Effector memory CD8-positive, alpha-beta T cell (primary cell): ENCODE results near the gene RAB11FIP5.

ENCODE experiments used
- ATAC-seq: fragments of 150-1000 bp; cut with Tn5 transposase; replicated peaks from 2 replicates; pipeline ENCODE4 v1.10.0; 2021; ENCODE audit warnings: mild to moderate bottlenecking, moderate library complexity
- DNase-seq, 3 experiments: peaks; one replicate each; pipeline ENCODE4 v3.0.0; 2021
- H3K27ac Mint-ChIP-seq, 2 donors: one replicate each; pipeline ENCODE4 v1.8.0; 2022; ENCODE audit warnings: mild to moderate bottlenecking in 2 of 2, mixed read lengths in 2 of 2, moderate library complexity in 2 of 2
- H3K27me3 Mint-ChIP-seq, 2 donors: one replicate each; pipeline ENCODE4 v1.8.0; 2022; ENCODE audit warnings: mixed read lengths in 2 of 2
- H3K36me3 Mint-ChIP-seq: one replicate; pipeline ENCODE4 v1.8.0; 2022; ENCODE audit warnings: mild to moderate bottlenecking, moderate library complexity, mixed read lengths; ENCODE audit not compliant: insufficient read depth
- H3K4me1 Mint-ChIP-seq, 2 donors: one replicate each; pipeline ENCODE4 v1.8.0; 2022; ENCODE audit warnings: low read depth in 2 of 2, mixed read lengths in 2 of 2
- H3K4me3 Mint-ChIP-seq, 2 donors: one replicate each; pipeline ENCODE4 v1.8.0; 2022; ENCODE audit warnings: mild to moderate bottlenecking in 2 of 2, mixed read lengths in 2 of 2, moderate library complexity in 2 of 2
- H3K9me3 Mint-ChIP-seq, 2 donors: one replicate each; pipeline ENCODE4 v1.8.0; 2022; ENCODE audit warnings: mixed read lengths in 2 of 2

RAB11FIP5 gene

DNA sequence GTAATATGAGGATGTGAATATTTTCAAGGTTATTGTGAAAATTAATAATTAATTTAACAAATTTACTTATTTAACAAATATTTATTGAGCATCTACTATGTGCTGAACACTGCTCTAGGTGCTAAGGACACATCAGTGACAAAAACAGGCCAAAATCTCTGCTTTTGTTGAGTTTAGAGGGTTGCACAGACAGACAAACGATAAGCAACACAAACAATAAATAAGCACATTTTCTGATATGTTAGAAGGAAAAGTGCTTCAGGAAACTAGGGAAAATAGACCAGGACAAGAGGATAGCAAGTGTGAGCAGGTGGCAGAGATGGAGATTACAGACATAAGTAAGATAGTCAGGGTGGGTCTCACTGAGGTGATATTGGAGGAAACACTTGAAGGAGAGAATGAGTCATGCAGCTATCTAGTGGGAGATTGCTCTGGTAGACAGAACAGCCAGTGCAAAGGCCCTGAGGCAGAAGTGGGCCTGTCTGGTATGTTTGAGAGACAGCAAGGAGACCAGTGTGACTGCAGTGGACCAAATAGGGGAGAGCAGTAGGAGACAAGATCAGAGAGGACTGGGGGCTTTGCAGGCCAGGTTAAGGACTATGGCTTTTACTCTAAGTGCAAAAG lies 79.5 kb downstream of the RAB11FIP5 start:
- no peak for ATAC-seq
- H3K27ac Mint-ChIP-seq: no peak overlapping the region
- no peak for DNase-seq
- H3K9me3 Mint-ChIP-seq: no peaks in the 10 kb centered on the region
- peaks cover 0 to 5% of the 10 kb centered on the region in 2 donors for H3K4me1 Mint-ChIP-seq
- no peaks in the 10 kb centered on the region for H3K27me3 Mint-ChIP-seq
- no peaks in the 10 kb centered on the region for H3K36me3 Mint-ChIP-seq
- H3K4me3 Mint-ChIP-seq: no peak overlapping the region

GRCh38 chr2:73032702-73033097 lies 80.0 kb downstream of the RAB11FIP5 start:
- no peak overlapping the region for H3K4me3 Mint-ChIP-seq
- no peaks in the 10 kb centered on the region for H3K9me3 Mint-ChIP-seq
- peaks cover 0 to 5% of the 10 kb centered on the region in 2 donors for H3K4me1 Mint-ChIP-seq
- H3K27me3 Mint-ChIP-seq: no peaks in the 10 kb centered on the region
- ATAC-seq: no peak
- H3K36me3 Mint-ChIP-seq: peaks cover under 1% of the 10 kb centered on the region
- no peak for DNase-seq
- no peak overlapping the region for H3K27ac Mint-ChIP-seq

GRCh38 chr2:73031725-73032701 lies 80.7 kb downstream of the RAB11FIP5 start:
- no peak overlapping the region for H3K27ac Mint-ChIP-seq
- DNase-seq (no peak), ATAC-seq (no peak)
- no peak overlapping the region for H3K4me3 Mint-ChIP-seq
- no peaks in the 10 kb centered on the region for H3K27me3 Mint-ChIP-seq
- peaks cover 3% of the 10 kb centered on the region for H3K36me3 Mint-ChIP-seq
- H3K4me1 Mint-ChIP-seq: peaks cover 0 to 5% of the 10 kb centered on the region in 2 donors
- no peaks in the 10 kb centered on the region for H3K9me3 Mint-ChIP-seq

DNA sequence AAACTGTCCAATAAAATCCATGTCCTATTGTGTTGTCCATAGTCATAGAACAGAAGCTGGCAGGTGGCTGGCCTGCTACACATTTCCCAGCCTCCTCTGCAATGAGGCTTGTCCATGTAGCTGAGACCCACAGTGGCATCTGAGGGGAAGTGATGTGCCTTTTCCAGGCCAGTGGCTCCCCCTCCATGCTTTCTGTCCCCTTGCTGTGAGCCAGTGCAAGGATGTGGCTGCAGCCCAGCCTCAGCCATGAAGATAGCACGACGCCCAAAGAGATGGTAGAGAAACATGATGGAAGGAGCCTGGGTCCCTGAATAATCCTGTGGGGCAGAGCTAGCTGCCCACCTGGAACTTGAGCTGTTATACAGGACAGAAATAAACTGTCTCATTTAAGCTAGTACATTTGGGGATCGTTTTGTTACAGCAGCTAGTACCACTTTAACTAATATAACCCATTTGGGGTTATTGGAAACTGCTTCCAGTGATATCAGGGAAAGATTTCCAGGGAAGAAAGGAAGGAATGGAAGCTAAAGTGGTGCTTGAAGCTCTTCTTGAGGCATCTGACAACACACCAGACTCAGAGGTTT lies 81.6 kb downstream of the RAB11FIP5 start:
- no peak for ATAC-seq
- Mint-ChIP-seq H3K9me3 (no peaks in the 10 kb centered on the region), H3K36me3 (peaks cover 3% of the 10 kb centered on the region), H3K27me3 (no peaks in the 10 kb centered on the region), H3K4me1 (peaks cover 0 to 5% of the 10 kb centered on the region in 2 donors), H3K4me3 (no peak overlapping the region), H3K27ac (no peak overlapping the region)
- no peak for DNase-seq

DNA sequence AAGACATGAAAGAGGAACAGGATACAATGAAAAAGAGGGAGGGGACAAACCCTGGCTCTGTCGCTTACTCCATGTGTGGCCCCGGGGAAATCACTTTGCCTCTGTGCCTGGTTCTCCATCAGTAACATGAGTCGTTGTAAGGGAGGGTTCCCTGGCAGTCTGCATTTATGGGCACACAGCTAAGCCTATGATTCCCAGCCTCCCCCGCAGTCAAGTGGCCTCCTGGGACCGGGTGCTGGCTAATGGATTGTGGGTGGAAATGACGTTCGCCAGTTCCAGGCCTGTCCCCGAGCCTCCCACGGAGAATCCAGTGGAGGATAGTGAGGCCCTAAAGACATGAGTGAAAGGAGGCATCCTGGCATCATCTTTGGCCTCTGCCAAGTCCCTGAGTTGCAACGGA lies 83.9 kb downstream of the RAB11FIP5 start:
- no peaks in the 10 kb centered on the region for H3K27me3 Mint-ChIP-seq
- no peak overlapping the region for H3K27ac Mint-ChIP-seq
- no peak for DNase-seq
- no peak for ATAC-seq
- no peaks in the 10 kb centered on the region for H3K9me3 Mint-ChIP-seq
- peaks cover 0 to 2% of the 10 kb centered on the region in 2 donors for H3K4me1 Mint-ChIP-seq
- H3K36me3 Mint-ChIP-seq: peaks cover 3% of the 10 kb centered on the region
- no peak overlapping the region for H3K4me3 Mint-ChIP-seq

GRCh38 chr2:73027340-73027739 lies 85.4 kb downstream of the RAB11FIP5 start:
- ATAC-seq (no peak), DNase-seq (no peak)
- H3K27me3 Mint-ChIP-seq: no peaks in the 10 kb centered on the region
- H3K4me3 Mint-ChIP-seq: no peak overlapping the region
- H3K27ac Mint-ChIP-seq: no peak overlapping the region
- peaks cover 3% of the 10 kb centered on the region for H3K36me3 Mint-ChIP-seq
- H3K4me1 Mint-ChIP-seq: peaks cover 0 to 2% of the 10 kb centered on the region in 2 donors
- no peaks in the 10 kb centered on the region for H3K9me3 Mint-ChIP-seq

DNA sequence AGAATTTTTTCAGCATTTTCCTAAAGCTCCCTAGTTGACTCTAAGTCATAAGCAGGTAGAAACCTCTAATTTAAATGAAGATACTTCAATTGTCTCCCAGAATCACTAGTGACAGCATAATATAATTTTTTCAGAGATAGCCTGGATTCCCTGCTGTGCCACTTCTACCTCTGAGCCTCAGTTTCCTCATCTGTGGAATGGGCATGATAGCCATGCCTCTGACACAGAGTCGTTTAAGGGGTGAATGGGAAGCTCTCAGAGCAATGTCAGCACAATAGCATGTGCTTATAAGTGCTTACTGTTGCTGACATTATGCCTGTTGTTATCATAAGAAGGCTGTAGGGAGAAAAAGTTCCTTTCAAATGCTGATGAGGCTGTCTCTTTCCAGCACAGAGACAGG lies 89.3 kb downstream of the RAB11FIP5 start:
- H3K4me1 Mint-ChIP-seq: no peaks in the 10 kb centered on the region
- no peaks in the 10 kb centered on the region for H3K9me3 Mint-ChIP-seq
- no peak overlapping the region for H3K4me3 Mint-ChIP-seq
- no peak overlapping the region for H3K27ac Mint-ChIP-seq
- peaks cover 3% of the 10 kb centered on the region for H3K36me3 Mint-ChIP-seq
- ATAC-seq (no peak), DNase-seq (no peak)
- H3K27me3 Mint-ChIP-seq: no peaks in the 10 kb centered on the region
